Transverse colon (tissue), 4 donors: Measurements from ENCODE around the gene GDPD5. TPM values are rescaled to one million over a fixed set of nuclear protein-coding genes. Genes with fewer than 3 reads are reported as not detected.

Source experiments
- DNase-seq: peaks from one replicate; pipeline ENCODE4 v3.0.0-alpha.2; 2019
- H3K27ac ChIP-seq, 4 donors: fragments of 200-600 bp; sonication (generic); 2 replicates each; pipeline ENCODE4 v1.5.1; 2016 to 2018; ENCODE audit warnings: inconsistent platforms in 4 of 4
- H3K27me3 ChIP-seq: fragments of 200-600 bp; sonication (generic); 2 replicates; pipeline ENCODE4 v1.5.1; 2017; ENCODE audit warnings: inconsistent platforms
- H3K36me3 ChIP-seq, 4 donors: fragments of 200-600 bp; sonication (generic); 2 replicates each; pipeline ENCODE4 v1.5.1; 2017 to 2019; ENCODE audit warnings: inconsistent platforms in 4 of 4
- H3K4me1 ChIP-seq, 4 donors: fragments of 200-600 bp; sonication (generic); 2 replicates each; pipeline ENCODE4 v1.5.1; 2017 to 2020; ENCODE audit warnings: inconsistent platforms in 4 of 4
- H3K4me3 ChIP-seq, 4 donors: fragments of 200-600 bp; sonication (generic); 1 replicate in 1 of 4; 2 replicates in 3 of 4; pipeline versions ENCODE4 v1.5.1 to v1.6.1; 2017 to 2019; ENCODE audit warnings: inconsistent platforms in 4 of 4
- H3K9me3 ChIP-seq, 2 donors: fragments of 200-600 bp; sonication (generic); 2 replicates each; pipeline ENCODE4 v1.5.1; 2017 to 2019; ENCODE audit warnings: inconsistent platforms in 2 of 2
- EP300 ChIP-seq: sonication (generic); formaldehyde crosslinking; IDR thresholded peaks from one replicate; pipeline ENCODE4 v1.6.1; 2017; ENCODE audit warnings: antibody characterized with exemption, low read depth
- POLR2A ChIP-seq: fragments of 450-650 bp; IDR thresholded peaks from one replicate; pipeline ENCODE4 v1.6.1; 2016; ENCODE audit warnings: antibody characterized with exemption, mild to moderate bottlenecking, moderate library complexity
- POLR2AphosphoS5 ChIP-seq, 3 donors: sonication (generic); formaldehyde crosslinking; IDR thresholded peaks; one replicate each; pipeline ENCODE4 v1.6.1; 2016; ENCODE audit warnings: antibody characterized with exemption in 3 of 3
- WGBS, 2 donors: methylation state at CpG; one replicate each; pipeline ENCODE4 v1.1.5; 2018; ENCODE audit warnings: low coverage in 1 of 2; 5-methylcytosine and 5-hydroxymethylcytosine counted together
- in situ Hi-C, 4 donors: fragments of 200-750 bp; cut with MboI; loops; one replicate each; pipeline versions ENCODE4 v1.15.0 to v1.15.1; 2017; ENCODE audit warnings: low sequenced_read_pairs in 3 of 4, low pct_ligation_motif_present in 1 of 4, low pct_unique_long_range_greater_than_20kb in 1 of 4
- intact Hi-C: fragments of 100-400 bp; cut with DNase I; formaldehyde crosslinking; loops from one replicate; pipeline ENCODE4 v1.15.1; 2023; ENCODE audit warnings: low total_unique reads
- total RNA-seq, 4 donors: library from RNA; depleted of rRNA; stranded (reverse); fragments of >200 nt; gene quantifications; one replicate each; pipeline ENCODE4 v1.1.0, GENCODE V29; 2016
- TF ChIP-seq, protein P1 (sequence below), 5 experiments: fragments of 200-600 bp in 3 of 5; fragments of 450-650 bp in 2 of 5; sonication (generic) in 3 of 5; IDR thresholded peaks; 1 replicate in 2 of 5; 2 replicates in 3 of 5; pipeline ENCODE4 v1.5.1; 2016 to 2017; ENCODE audit warnings: antibody characterized with exemption in 5 of 5, inconsistent platforms in 3 of 5, mild to moderate bottlenecking in 2 of 5, moderate library complexity in 1 of 5

Gene GDPD5
- total RNA-seq, 4 donors from 2014 or later: 3.7 to 10.1 (median 7.1) TPM; not detected in 1

DNA sequence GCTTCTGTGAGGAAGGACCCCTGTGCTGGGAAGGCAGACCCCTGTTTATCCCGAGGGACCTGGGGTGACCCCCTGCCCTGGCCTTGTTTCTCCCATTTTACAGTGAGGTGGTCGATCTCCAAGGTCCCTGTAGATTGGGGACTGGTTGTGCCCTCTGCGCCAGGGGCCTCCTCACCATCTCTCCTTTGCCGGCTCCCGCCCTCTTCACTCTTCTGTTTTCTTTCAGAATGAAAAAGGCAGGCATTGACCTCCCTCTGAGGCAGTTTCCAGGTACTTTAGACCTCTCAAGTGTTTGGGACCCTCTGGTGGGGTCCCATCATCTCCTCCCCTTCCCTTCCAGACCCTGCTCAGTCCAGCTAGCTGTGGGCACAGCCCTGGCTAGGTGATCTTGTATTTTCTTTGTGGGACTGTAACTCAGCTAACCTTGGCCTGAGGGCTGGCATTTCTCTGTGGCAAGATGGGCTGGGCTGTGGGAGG is 37.8 kb upstream of the GDPD5 start:
- Histone ChIP-seq H3K27me3 (no peaks in the 10 kb centered on the region), H3K4me3 (peak overlapping the region; percentile 65 to 96 (median 73)), H3K36me3 (peaks cover 0 to 18% (median 6%) of the 10 kb centered on the region in 4 donors), H3K4me1 (peaks cover 44 to 83% (median 62%) of the 10 kb centered on the region in 4 donors), H3K27ac (peak overlapping the region; percentile 96 to 99 (median 98)), H3K9me3 (no peaks in the 10 kb centered on the region)
- TF ChIP-seq POLR2AphosphoS5 (IDR thresholded peaks at IDR 0.05) (no peak), POLR2A (no peak), EP300 (no peak)
- TF ChIP-seq, protein P1, sequence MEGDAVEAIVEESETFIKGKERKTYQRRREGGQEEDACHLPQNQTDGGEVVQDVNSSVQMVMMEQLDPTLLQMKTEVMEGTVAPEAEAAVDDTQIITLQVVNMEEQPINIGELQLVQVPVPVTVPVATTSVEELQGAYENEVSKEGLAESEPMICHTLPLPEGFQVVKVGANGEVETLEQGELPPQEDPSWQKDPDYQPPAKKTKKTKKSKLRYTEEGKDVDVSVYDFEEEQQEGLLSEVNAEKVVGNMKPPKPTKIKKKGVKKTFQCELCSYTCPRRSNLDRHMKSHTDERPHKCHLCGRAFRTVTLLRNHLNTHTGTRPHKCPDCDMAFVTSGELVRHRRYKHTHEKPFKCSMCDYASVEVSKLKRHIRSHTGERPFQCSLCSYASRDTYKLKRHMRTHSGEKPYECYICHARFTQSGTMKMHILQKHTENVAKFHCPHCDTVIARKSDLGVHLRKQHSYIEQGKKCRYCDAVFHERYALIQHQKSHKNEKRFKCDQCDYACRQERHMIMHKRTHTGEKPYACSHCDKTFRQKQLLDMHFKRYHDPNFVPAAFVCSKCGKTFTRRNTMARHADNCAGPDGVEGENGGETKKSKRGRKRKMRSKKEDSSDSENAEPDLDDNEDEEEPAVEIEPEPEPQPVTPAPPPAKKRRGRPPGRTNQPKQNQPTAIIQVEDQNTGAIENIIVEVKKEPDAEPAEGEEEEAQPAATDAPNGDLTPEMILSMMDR (IDR thresholded peaks at IDR 0.05): no peak
- no peak for DNase-seq
- in situ Hi-C loops (no loop called here), intact Hi-C loops (loop anchor here (5.0 kb wide), 1 partner anchor 254 kb away; the partner anchor contains the start of gene UVRAG)
- 46 to 71% methylated on average over 3 to 5 of the region's 5 CpGs for WGBS, 2 donors

DNA sequence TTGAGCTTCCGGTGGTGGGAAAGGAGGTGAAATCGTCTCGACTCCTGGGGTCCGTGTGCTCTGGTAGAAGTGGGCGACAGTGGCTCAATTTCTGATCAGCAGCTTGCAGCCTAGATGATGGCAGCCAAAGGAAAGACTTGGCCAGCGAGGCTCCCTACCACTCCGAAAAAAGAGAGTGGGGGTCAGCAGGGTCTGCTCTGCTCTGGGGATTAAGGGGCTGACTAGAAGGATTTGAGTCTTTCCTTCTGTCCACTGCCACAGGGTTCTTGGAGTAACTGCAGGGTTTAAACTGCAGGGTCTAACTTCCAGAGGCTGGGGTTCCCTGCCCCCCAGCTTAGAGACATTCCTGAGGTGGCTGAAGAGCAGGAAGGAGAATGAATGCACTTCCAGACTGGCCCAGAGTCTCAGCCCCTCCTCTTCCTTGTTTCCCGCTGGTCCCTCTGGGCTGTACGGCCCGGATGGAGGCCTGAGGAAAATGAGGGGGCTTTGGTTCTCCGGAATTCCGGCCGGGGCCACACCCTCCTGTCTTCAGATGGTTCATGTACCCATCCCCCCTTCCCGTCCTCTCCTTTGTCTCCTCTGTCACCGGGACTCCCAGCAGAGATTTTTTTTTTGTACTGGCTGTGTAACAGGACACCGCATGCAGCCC is 37.2 kb upstream of the GDPD5 start:
- H3K36me3 ChIP-seq: peaks cover 0 to 12% (median 3%) of the 10 kb centered on the region in 4 donors
- intact Hi-C loops: loop anchor here (5.0 kb wide), 1 partner anchor 254 kb away; the partner anchor contains the start of gene UVRAG
- WGBS, 2 donors: 15 to 20% methylated on average over 1 to 16 of the region's 16 CpGs
- H3K27ac ChIP-seq: peak overlapping the region; percentile 96 to 99 (median 98)
- H3K9me3 ChIP-seq: no peaks in the 10 kb centered on the region
- DNase-seq: peak; percentile 28
- in situ Hi-C loops: no loop called here
- H3K27me3 ChIP-seq: no peaks in the 10 kb centered on the region
- TF ChIP-seq POLR2A: no peak
- TF ChIP-seq EP300: no peak
- TF ChIP-seq POLR2AphosphoS5 (IDR thresholded peaks at IDR 0.05): no peak
- TF ChIP-seq, protein P1 (IDR thresholded peaks at IDR 0.05): no peak
- peaks cover 46 to 89% (median 67%) of the 10 kb centered on the region in 4 donors for H3K4me1 ChIP-seq
- H3K4me3 ChIP-seq: peak overlapping the region; percentile 65 to 96 (median 73)

DNA sequence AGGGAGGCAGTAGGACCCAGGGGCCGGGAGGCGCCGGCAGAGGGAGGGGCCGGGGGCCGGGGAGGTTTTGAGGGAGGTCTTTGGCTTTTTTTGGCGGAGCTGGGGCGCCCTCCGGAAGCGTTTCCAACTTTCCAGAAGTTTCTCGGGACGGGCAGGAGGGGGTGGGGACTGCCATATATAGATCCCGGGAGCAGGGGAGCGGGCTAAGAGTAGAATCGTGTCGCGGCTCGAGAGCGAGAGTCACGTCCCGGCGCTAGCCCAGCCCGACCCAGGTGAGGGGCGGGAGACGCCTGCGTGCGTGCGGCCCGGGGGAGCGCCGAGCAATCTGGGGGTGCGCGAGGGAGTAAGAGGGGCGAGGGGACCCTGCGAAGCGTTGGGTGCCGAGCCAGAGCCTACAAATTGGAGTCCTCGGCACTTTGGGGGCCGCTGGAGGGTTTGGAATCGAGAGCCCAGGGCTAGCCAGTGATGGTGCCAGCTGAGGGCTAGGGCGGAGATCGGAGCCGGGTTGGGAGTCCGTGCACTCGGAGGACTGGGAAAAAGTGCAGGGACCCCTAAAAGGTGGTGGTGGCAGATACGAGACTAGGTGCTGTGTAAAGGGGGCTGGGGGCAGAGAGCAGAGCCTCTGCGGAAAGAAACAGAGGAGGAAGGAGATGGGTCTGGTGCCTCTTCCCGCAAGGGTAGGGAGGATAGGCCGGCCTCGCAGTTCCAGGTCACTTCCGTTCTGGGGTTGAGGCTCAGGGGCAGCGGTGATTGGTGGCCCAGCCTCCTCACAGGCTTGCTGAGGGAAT is 36.5 kb upstream of the GDPD5 start, which contains the start of gene SERPINH1:
Gene SERPINH1 (plus strand): TSS at position 206 of the 788 bp plus-strand sequence. CDS start 4,097 bp downstream, outside the sequence.
- DNase-seq: peak; percentile 90
- Histone ChIP-seq H3K36me3 (peaks cover 0 to 7% (median 0%) of the 10 kb centered on the region in 4 donors), H3K27me3 (no peaks in the 10 kb centered on the region), H3K4me1 (peaks cover 51 to 90% (median 68%) of the 10 kb centered on the region in 4 donors), H3K4me3 (peak within 1 kb of the TSS; percentile 65 to 96 (median 73)), H3K9me3 (no peaks in the 10 kb centered on the region), H3K27ac (peak within 1 kb of the TSS; percentile 96 to 99 (median 98))
- TF ChIP-seq EP300: no peak
- peak; percentile 85 to 95 (median 93) for TF ChIP-seq POLR2AphosphoS5 (IDR thresholded peaks at IDR 0.05)
- TF ChIP-seq POLR2A: peak; percentile 94
- WGBS, 2 donors: 0% methylated on average over 51 of the region's 51 CpGs; no CpG with 5 or more reads in 1 of the 2 donors
- in situ Hi-C loops: no loop called here
- intact Hi-C loops: loop anchor here (5.0 kb wide), 1 partner anchor 255 kb away; the partner anchor contains the start of gene UVRAG

DNA sequence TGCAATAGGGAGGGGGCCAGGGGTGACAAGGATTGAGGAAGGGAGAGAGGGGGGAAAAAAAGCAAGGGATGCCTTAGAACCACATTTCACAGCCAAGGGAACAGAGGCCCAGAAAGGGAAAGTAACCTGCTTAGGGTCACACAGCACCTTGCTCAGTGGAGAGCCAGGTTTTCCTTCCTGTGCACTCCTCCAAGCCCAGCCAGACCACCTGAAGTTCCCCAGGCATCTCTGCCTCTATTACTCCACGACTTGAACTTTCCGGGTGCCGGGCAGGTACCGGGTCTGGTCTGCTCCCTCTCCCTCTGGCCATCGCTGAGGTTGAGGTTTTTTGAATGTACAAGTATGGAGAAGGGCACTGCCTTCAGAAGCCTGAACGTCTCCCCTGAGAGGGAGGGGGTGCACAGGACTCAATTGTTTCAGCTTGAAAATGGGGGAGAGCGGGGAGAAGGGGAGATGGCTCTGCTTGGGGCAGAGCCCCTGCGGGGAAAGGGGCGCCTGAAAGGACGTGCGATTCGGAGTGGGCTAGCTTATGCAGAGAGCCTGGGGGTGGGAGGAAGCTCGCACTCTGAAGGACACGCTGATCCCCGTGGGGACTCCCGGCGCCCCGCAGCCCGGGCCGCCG is 35.8 kb upstream of the GDPD5 start:
- intact Hi-C loops: loop anchor here (5.0 kb wide), 1 partner anchor 256 kb away; the partner anchor contains the start of gene UVRAG
- Histone ChIP-seq H3K4me1 (peaks cover 51 to 88% (median 67%) of the 10 kb centered on the region in 4 donors), H3K4me3 (peak overlapping the region; percentile 65 to 96 (median 73)), H3K36me3 (no peaks in the 10 kb centered on the region), H3K27me3 (no peaks in the 10 kb centered on the region), H3K27ac (peak overlapping the region; percentile 96 to 99 (median 98)), H3K9me3 (no peaks in the 10 kb centered on the region)
- DNase-seq: no peak
- 2 to 17% methylated on average over 7 to 21 of the region's 21 CpGs for WGBS, 2 donors
- TF ChIP-seq EP300 (no peak), POLR2AphosphoS5 (IDR thresholded peaks at IDR 0.05) (no peak), POLR2A (no peak)
- TF ChIP-seq, protein P1 (IDR thresholded peaks at IDR 0.05): no peak
- in situ Hi-C loops: no loop called here
